ENCODE measurements around the gene MID1. TPM values are rescaled to one million over a fixed set of nuclear protein-coding genes. Genes with fewer than 3 reads are reported as not detected.

MID1 gene
- total RNA-seq, 3 donors from 2014 or later = 6.9 to 18.9 (median 10.8) TPM

- H3K4me3 ChIP-seq = no peak overlapping the region
- H3K9me3 ChIP-seq = peaks cover 0 to 1% of the 10 kb centered on the region in 2 donors
- TF ChIP-seq CTCF (IDR thresholded peaks at IDR 0.05) (no peak), POLR2A (IDR thresholded peaks at IDR 0.05) (no peak), POLR2AphosphoS5 (IDR thresholded peaks at IDR 0.05) (no peak)
- intact Hi-C loops (cut with DNase I; ENCODE audit: low total_unique reads) = loop anchor here (5.0 kb wide), 1 partner anchor 347 kb away; no protein-coding TSS in a partner anchor
- no peaks in the 10 kb centered on the region for H3K36me3 ChIP-seq
- no peak overlapping the region for H3K27ac ChIP-seq
- DNase-seq (ENCODE audit: low spot score in 2 of 2) = no peak
- no peaks in the 10 kb centered on the region for H3K27me3 ChIP-seq
- no peaks in the 10 kb centered on the region for H3K4me1 ChIP-seq
These were observed 190.5 kb downstream of the MID1 start for GRCh38 chrX:10429908-10430307.

- no peaks in the 10 kb centered on the region for H3K36me3 ChIP-seq
- H3K27ac ChIP-seq = no peak overlapping the region
- no peaks in the 10 kb centered on the region for H3K27me3 ChIP-seq
- TF ChIP-seq POLR2AphosphoS5 (IDR thresholded peaks at IDR 0.05) (no peak), POLR2A (IDR thresholded peaks at IDR 0.05) (no peak)
- no peaks in the 10 kb centered on the region for H3K4me1 ChIP-seq
- DNase-seq (ENCODE audit: low spot score in 2 of 2) = no peak
- intact Hi-C loops (cut with DNase I; ENCODE audit: low total_unique reads) = loop anchor here (5.0 kb wide), 1 partner anchor 350 kb away; no protein-coding TSS in a partner anchor
- peaks cover 4 to 7% of the 10 kb centered on the region in 2 donors for H3K9me3 ChIP-seq
- H3K4me3 ChIP-seq = no peak overlapping the region
These were observed 193.1 kb downstream of the MID1 start for GRCh38 chrX:10427249-10427648.

GRCh38 chrX:10423716-10424115 lies 196.7 kb downstream of the MID1 start:
- peaks cover 0 to 3% of the 10 kb centered on the region in 2 donors for H3K27me3 ChIP-seq
- no peaks in the 10 kb centered on the region for H3K36me3 ChIP-seq
- no peak overlapping the region for H3K27ac ChIP-seq
- intact Hi-C loops (cut with DNase I; ENCODE audit: low total_unique reads) = no loop called here
- no peaks in the 10 kb centered on the region for H3K4me1 ChIP-seq
- peaks cover 4 to 9% of the 10 kb centered on the region in 2 donors for H3K9me3 ChIP-seq
- H3K4me3 ChIP-seq = no peak overlapping the region
- TF ChIP-seq POLR2A (IDR thresholded peaks at IDR 0.05) (no peak), POLR2AphosphoS5 (IDR thresholded peaks at IDR 0.05) (no peak), CTCF (IDR thresholded peaks at IDR 0.05) (no peak)
- DNase-seq (ENCODE audit: low spot score in 2 of 2) = no peak

GRCh38 chrX:10420134-10420533 lies 200.3 kb downstream of the MID1 start:
- Histone ChIP-seq H3K27me3 (peaks cover 0 to 3% of the 10 kb centered on the region in 2 donors), H3K4me3 (no peak overlapping the region), H3K4me1 (no peaks in the 10 kb centered on the region), H3K27ac (no peak overlapping the region), H3K9me3 (peaks cover 4 to 9% of the 10 kb centered on the region in 2 donors), H3K36me3 (no peaks in the 10 kb centered on the region)
- intact Hi-C loops (cut with DNase I; ENCODE audit: low total_unique reads) = no loop called here
- TF ChIP-seq POLR2AphosphoS5 (IDR thresholded peaks at IDR 0.05) = no peak
- no peak for TF ChIP-seq POLR2A (IDR thresholded peaks at IDR 0.05)
- no peak for TF ChIP-seq CTCF (IDR thresholded peaks at IDR 0.05)
- DNase-seq (ENCODE audit: low spot score in 2 of 2) = no peak

- H3K9me3 ChIP-seq = no peaks in the 10 kb centered on the region
- DNase-seq (ENCODE audit: low spot score in 2 of 2) = no peak
- H3K4me3 ChIP-seq = no peak overlapping the region
- no peaks in the 10 kb centered on the region for H3K36me3 ChIP-seq
- no peaks in the 10 kb centered on the region for H3K4me1 ChIP-seq
- H3K27me3 ChIP-seq = peaks cover 0 to 3% of the 10 kb centered on the region in 2 donors
- intact Hi-C loops (cut with DNase I; ENCODE audit: low total_unique reads) = no loop called here
- no peak for TF ChIP-seq POLR2A (IDR thresholded peaks at IDR 0.05)
- no peak for TF ChIP-seq POLR2AphosphoS5 (IDR thresholded peaks at IDR 0.05)
- TF ChIP-seq CTCF (IDR thresholded peaks at IDR 0.05) = no peak
- no peak overlapping the region for H3K27ac ChIP-seq
These were observed 204.0 kb downstream of the MID1 start for GRCh38 chrX:10416424-10416823.

Data from breast epithelium (tissue), 4 donors.